Loucy (cell line): ENCODE results near the gene CHERP.

Experiments
- H2AFZ ChIP-seq: fragments of 200-600 bp; sonication (generic); 2 replicates; pipeline ENCODE4 v1.6.0; 2016; ENCODE audit warnings: antibody characterized with exemption, mild to moderate bottlenecking, low read length, moderate library complexity
- H3F3A ChIP-seq: fragments of 200-600 bp; 2 replicates; pipeline ENCODE4 v1.6.0; 2016; ENCODE audit warnings: antibody characterized with exemption, low read depth, mild to moderate bottlenecking
- H3K27me3 ChIP-seq: fragments of 200-600 bp; sonication (generic); 2 replicates; pipeline ENCODE4 v1.6.1; 2014; ENCODE audit warnings: low read length, mild to moderate bottlenecking; ENCODE audit not compliant: insufficient read depth, poor library complexity, severe bottlenecking
- H3K36me3 ChIP-seq: fragments of 200-600 bp; sonication (generic); 2 replicates; pipeline ENCODE4 v1.6.1; 2016; ENCODE audit warnings: low read length; ENCODE audit not compliant: insufficient read depth
- H3K4me1 ChIP-seq: fragments of 200-600 bp; sonication (generic); 2 replicates; pipeline ENCODE4 v1.5.1; 2014; ENCODE audit warnings: low read length, mild to moderate bottlenecking; ENCODE audit not compliant: insufficient read depth, poor library complexity, severe bottlenecking
- H3K4me2 ChIP-seq: fragments of 200-600 bp; sonication (generic); 2 replicates; pipeline ENCODE4 v1.6.0; 2014; ENCODE audit warnings: antibody characterized with exemption, low read length, low read depth, mild to moderate bottlenecking; ENCODE audit not compliant: poor library complexity, severe bottlenecking
- H3K4me3 ChIP-seq: fragments of 200-600 bp; sonication (generic); 2 replicates; pipeline ENCODE4 v1.5.1; 2014; ENCODE audit warnings: low read length, mild to moderate bottlenecking, mixed read lengths; ENCODE audit not compliant: poor library complexity, severe bottlenecking
- H3K79me2 ChIP-seq: fragments of 200-600 bp; sonication (generic); 2 replicates; pipeline ENCODE4 v1.6.1; 2014; ENCODE audit warnings: low read length; ENCODE audit not compliant: insufficient read depth
- H3K9ac ChIP-seq: fragments of 200-600 bp; sonication (generic); 2 replicates; pipeline ENCODE4 v1.6.0; 2014; ENCODE audit warnings: mild to moderate bottlenecking, low read depth, low read length, moderate library complexity; ENCODE audit not compliant: poor library complexity, severe bottlenecking
- H3K9me2 ChIP-seq: fragments of 200-600 bp; sonication (generic); replicated peaks from 2 replicates; pipeline ENCODE4 v1.6.1; 2016; ENCODE audit warnings: low read depth, low read length, mixed read lengths
- H3K9me3 ChIP-seq: fragments of 200-600 bp; sonication (generic); 2 replicates; pipeline ENCODE4 v1.6.1; 2014; ENCODE audit warnings: mild to moderate bottlenecking, antibody characterized with exemption, low read length, low read depth; ENCODE audit not compliant: insufficient read depth
- H4K20me1 ChIP-seq: fragments of 200-600 bp; sonication (generic); 2 replicates; pipeline ENCODE4 v1.6.0; 2014; ENCODE audit warnings: antibody characterized with exemption, low read length, mild to moderate bottlenecking; ENCODE audit not compliant: insufficient read depth, poor library complexity, severe bottlenecking
- CTCF ChIP-seq: fragments of 200-600 bp; sonication (generic); conservative IDR thresholded peaks from 2 replicates; pipeline ENCODE4 v1.5.1; 2014; ENCODE audit warnings: mild to moderate bottlenecking, antibody characterized with exemption, low read length
- EZH2phosphoT487 ChIP-seq: fragments of 200-600 bp; IDR thresholded peaks from 2 replicates; pipeline ENCODE4 v1.6.1; 2018; ENCODE audit warnings: antibody characterized with exemption, mild to moderate bottlenecking, moderate library complexity, borderline replicate concordance

Gene CHERP

GRCh38 chr19:16504271-16504670, 38.0 kb downstream of the CHERP start:
- H3F3A ChIP-seq: no peaks in the 10 kb centered on the region
- H3K9ac ChIP-seq: no peak overlapping the region
- no peak overlapping the region for H2AFZ ChIP-seq
- H3K9me2 ChIP-seq: no peaks in the 10 kb centered on the region
- H3K79me2 ChIP-seq: no peaks in the 10 kb centered on the region
- H3K4me2 ChIP-seq: no peak overlapping the region
- TF ChIP-seq CTCF: no peak
- no peak for TF ChIP-seq EZH2phosphoT487
- no peaks in the 10 kb centered on the region for H4K20me1 ChIP-seq
- H3K9me3 ChIP-seq: no peaks in the 10 kb centered on the region
- H3K4me1 ChIP-seq: no peaks in the 10 kb centered on the region
- no peaks in the 10 kb centered on the region for H3K27me3 ChIP-seq
- no peak overlapping the region for H3K4me3 ChIP-seq
- H3K36me3 ChIP-seq: no peaks in the 10 kb centered on the region

DNA sequence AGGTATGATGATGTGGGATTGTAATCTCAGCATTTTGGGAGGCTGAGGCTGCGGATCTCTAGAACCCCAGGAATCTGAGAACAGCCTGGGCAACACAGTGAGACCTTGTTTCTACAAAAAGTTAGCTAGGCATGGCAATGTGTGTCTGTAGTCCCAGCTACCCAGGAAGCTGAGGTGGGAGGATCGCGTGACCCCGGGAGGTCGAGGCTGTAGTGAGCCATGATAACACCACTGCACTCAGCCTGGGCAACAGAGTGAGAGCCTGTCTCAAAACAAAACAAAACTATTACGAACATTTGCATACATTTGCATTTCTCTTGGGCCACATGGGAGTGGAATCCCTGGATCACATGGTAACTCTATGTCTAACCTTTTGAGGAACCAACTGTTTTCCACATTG, 44.4 kb downstream of the CHERP start:
- peak overlapping the region; percentile 51 for H3K9ac ChIP-seq
- TF ChIP-seq EZH2phosphoT487: no peak
- no peak for TF ChIP-seq CTCF

GRCh38 chr19:16497042-16497441, 45.2 kb downstream of the CHERP start:
- Histone ChIP-seq H3K4me2 (peak overlapping the region; percentile 69), H3K27me3 (no peaks in the 10 kb centered on the region), H4K20me1 (no peaks in the 10 kb centered on the region), H2AFZ (no peak overlapping the region; the same call in 1 of the 2 replicates), H3K79me2 (no peaks in the 10 kb centered on the region), H3K36me3 (no peaks in the 10 kb centered on the region), H3K4me3 (peak overlapping the region; percentile 76), H3K9me2 (no peaks in the 10 kb centered on the region), H3K9me3 (no peaks in the 10 kb centered on the region), H3K9ac (peak overlapping the region; percentile 51), H3K4me1 (peaks cover 5% of the 10 kb centered on the region), H3F3A (no peaks in the 10 kb centered on the region)
- TF ChIP-seq EZH2phosphoT487: no peak
- no peak for TF ChIP-seq CTCF

More for the DNA sequence above, 44.4 kb downstream of the CHERP start:
- H3K27me3 ChIP-seq: no peaks in the 10 kb centered on the region
- H4K20me1 ChIP-seq: no peaks in the 10 kb centered on the region
- no peaks in the 10 kb centered on the region for H3K79me2 ChIP-seq
- peaks cover 5% of the 10 kb centered on the region for H3K4me1 ChIP-seq
- no peaks in the 10 kb centered on the region for H3K9me2 ChIP-seq
- no peaks in the 10 kb centered on the region for H3K36me3 ChIP-seq
- no peaks in the 10 kb centered on the region for H3K9me3 ChIP-seq
- no peak overlapping the region for H2AFZ ChIP-seq
- no peaks in the 10 kb centered on the region for H3F3A ChIP-seq
- no peak overlapping the region for H3K4me3 ChIP-seq
- H3K4me2 ChIP-seq: peak overlapping the region; percentile 69
